Calu3 (cell line): Measurements from ENCODE around the gene ZC3H12D. TPM values are rescaled to one million over a fixed set of nuclear protein-coding genes. Genes with fewer than 3 reads are reported as not detected.
"Not testable (repeated sequence)": the region's sequence is repeated elsewhere in the genome, so short reads cannot be mapped to it uniquely, and the experiment has no call there.

Source experiments
- BruUV-seq: library from RNA; stranded (reverse); fragments of 400-500 nt; replicated peaks from 2 replicates; lab custom pipeline; 2021; lab: Mats Ljungman, UMichigan
- CTCF ChIA-PET: fragments of 300-600 bp; sonication (Branson Sonifier 250); formaldehyde crosslinking; loops from one replicate; lab custom pipeline; 2022; ENCODE audit warnings: antibody characterized with exemption; lab: Charles Lee
- DNase-seq: peaks from one replicate; pipeline ENCODE4 v3.0.0; 2022
- H3K27ac Mint-ChIP-seq: one replicate; pipeline ENCODE4 v1.8.0; 2022; ENCODE audit warnings: mixed read lengths; ENCODE audit not compliant: unreplicated experiment
- H3K27me3 Mint-ChIP-seq: one replicate; pipeline ENCODE4 v1.8.0; 2022; ENCODE audit warnings: mixed read lengths; ENCODE audit not compliant: unreplicated experiment
- H3K36me3 Mint-ChIP-seq: one replicate; pipeline ENCODE4 v1.8.0; 2022; ENCODE audit warnings: mild to moderate bottlenecking, moderate library complexity, mixed read lengths; ENCODE audit not compliant: insufficient read depth, unreplicated experiment
- H3K4me1 Mint-ChIP-seq: one replicate; pipeline ENCODE4 v1.8.0; 2022; ENCODE audit warnings: mild to moderate bottlenecking, low read depth, mixed read lengths; ENCODE audit not compliant: unreplicated experiment
- H3K4me3 Mint-ChIP-seq: one replicate; pipeline ENCODE4 v1.8.0; 2022; ENCODE audit warnings: mild to moderate bottlenecking, low read depth, moderate library complexity, mixed read lengths; ENCODE audit not compliant: unreplicated experiment
- H3K9me3 Mint-ChIP-seq: one replicate; pipeline ENCODE4 v1.8.0; 2022; ENCODE audit warnings: low read depth, mixed read lengths; ENCODE audit not compliant: unreplicated experiment
- intact Hi-C: fragments of 100-400 bp; cut with micrococcal nuclease; formaldehyde crosslinking; loops from one replicate; pipeline ENCODE4 v1.10.0; 2022; ENCODE audit not compliant: unreplicated experiment
- total RNA-seq: library from RNA; stranded (reverse); gene quantifications from 2 replicates; pipeline ENCODE4 v1.2.3, GENCODE V29; 2022
- TF ChIP-seq, protein P1 (sequence below): fragments of 200-600 bp; IDR thresholded peaks from one replicate; pipeline ENCODE4 v1.8.0; 2022; ENCODE audit warnings: antibody characterized with exemption; ENCODE audit not compliant: unreplicated experiment

Gene ZC3H12D
- total RNA-seq, 1 experiment from 2014 or later, result 0.05 TPM

DNA sequence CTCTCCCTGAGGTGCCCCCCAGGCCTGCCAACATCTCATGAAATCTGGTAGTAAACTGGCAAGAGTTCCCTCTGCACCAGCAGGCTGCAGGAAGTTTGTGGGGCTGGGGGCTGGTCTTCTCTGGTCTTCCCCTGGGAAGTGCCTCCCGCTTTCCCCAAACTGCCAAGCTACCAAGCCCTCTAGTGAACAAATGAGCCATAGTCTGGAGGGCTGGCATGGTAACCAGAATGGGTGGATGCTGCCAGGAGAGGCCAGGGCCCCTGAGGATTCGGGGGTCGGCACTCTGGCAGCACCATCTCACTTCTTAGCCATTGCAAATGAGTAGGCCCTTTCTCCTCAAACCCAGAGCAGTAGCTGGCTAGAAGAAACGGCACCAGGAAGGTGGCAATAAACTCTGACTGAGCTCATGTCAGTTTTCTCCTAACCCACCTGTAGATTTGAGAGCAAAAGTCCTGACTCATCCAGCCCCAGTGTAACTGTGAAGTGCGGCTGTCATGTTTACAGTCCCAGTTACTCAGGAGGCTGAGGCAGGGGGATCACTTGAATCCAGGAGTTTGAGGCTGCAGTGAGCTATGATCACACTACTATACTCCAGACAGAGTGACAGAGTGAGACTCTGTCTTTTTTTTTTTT is 35.9 kb downstream of the ZC3H12D start:
- DNase-seq, result no peak
- Mint-ChIP-seq H3K36me3 (peaks cover 4% of the 10 kb centered on the region), H3K27ac (no peak overlapping the region), H3K9me3 (no peaks in the 10 kb centered on the region), H3K4me3 (no peak overlapping the region), H3K27me3 (no peaks in the 10 kb centered on the region), H3K4me1 (no peaks in the 10 kb centered on the region)
- intact Hi-C loops, result no loop called here
- CTCF ChIA-PET, result no interaction called here
- BruUV-seq, result no TSS peak
- TF ChIP-seq, protein P1, sequence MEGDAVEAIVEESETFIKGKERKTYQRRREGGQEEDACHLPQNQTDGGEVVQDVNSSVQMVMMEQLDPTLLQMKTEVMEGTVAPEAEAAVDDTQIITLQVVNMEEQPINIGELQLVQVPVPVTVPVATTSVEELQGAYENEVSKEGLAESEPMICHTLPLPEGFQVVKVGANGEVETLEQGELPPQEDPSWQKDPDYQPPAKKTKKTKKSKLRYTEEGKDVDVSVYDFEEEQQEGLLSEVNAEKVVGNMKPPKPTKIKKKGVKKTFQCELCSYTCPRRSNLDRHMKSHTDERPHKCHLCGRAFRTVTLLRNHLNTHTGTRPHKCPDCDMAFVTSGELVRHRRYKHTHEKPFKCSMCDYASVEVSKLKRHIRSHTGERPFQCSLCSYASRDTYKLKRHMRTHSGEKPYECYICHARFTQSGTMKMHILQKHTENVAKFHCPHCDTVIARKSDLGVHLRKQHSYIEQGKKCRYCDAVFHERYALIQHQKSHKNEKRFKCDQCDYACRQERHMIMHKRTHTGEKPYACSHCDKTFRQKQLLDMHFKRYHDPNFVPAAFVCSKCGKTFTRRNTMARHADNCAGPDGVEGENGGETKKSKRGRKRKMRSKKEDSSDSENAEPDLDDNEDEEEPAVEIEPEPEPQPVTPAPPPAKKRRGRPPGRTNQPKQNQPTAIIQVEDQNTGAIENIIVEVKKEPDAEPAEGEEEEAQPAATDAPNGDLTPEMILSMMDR, result no peak

DNA sequence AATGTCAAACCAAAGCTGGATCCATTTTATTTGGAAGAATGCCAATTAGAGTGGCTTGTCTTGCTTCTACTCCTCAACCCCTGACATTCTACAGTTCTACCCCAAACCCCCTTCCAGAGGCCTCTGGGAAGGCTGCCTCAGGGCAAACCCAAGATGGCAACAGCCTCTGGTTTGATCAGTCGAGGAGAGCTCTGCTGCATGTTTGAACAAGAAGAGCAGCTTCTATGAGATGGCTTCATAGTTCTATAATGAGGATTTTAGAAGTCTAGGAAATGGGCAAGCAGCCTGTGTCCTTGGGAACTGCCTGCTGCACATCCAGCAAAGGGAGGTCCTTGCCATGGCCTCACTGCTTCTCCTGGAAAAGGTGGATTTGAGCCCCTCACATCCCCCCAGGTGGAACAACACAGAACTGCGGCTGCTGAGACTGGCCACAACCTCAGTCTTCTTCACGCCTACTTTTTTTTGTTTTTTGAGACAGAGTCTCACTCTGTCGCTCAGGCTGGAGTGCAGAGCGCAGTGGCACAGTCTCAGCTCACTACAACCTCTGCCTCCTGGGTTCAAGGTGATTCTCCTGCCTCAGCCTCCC is 37.9 kb downstream of the ZC3H12D start:
- Mint-ChIP-seq H3K27me3 (no peaks in the 10 kb centered on the region), H3K4me1 (no peaks in the 10 kb centered on the region), H3K4me3 (no peak overlapping the region), H3K36me3 (peaks cover 4% of the 10 kb centered on the region), H3K27ac (no peak overlapping the region), H3K9me3 (no peaks in the 10 kb centered on the region)
- intact Hi-C loops, result no loop called here
- TF ChIP-seq, protein P1, result no peak
- no TSS peak for BruUV-seq
- CTCF ChIA-PET, result interaction anchor here (0.8 kb wide), 1 partner anchor 84 kb away, joined by 6 read pairs; no protein-coding TSS in a partner anchor
- no peak for DNase-seq

DNA sequence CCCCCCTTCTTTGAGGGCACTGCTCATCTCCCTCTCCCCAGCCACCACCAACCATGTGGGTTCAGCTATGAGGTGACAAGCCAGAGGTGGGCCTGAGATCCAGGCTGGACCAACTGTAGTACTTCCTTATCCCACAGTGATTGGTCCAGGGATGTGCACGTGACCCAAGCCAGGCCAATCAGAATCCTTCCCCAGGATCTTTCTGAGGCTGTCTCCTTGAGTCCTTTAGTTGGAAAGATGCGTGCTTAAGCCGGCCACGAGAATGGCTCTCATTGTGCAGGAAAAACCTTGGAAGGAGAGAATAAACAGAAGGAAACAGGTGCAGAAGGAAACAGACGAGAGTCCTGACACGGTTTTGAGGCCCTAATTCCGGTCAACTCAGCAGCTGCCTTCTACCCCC is 39.2 kb downstream of the ZC3H12D start:
- Mint-ChIP-seq H3K27me3 (no peaks in the 10 kb centered on the region), H3K4me1 (no peaks in the 10 kb centered on the region), H3K36me3 (peaks cover 2% of the 10 kb centered on the region), H3K4me3 (no peak overlapping the region), H3K9me3 (no peaks in the 10 kb centered on the region), H3K27ac (no peak overlapping the region)
- CTCF ChIA-PET, result no interaction called here
- TF ChIP-seq, protein P1, result no peak
- no TSS peak for BruUV-seq
- no peak for DNase-seq
- intact Hi-C loops, result no loop called here

DNA sequence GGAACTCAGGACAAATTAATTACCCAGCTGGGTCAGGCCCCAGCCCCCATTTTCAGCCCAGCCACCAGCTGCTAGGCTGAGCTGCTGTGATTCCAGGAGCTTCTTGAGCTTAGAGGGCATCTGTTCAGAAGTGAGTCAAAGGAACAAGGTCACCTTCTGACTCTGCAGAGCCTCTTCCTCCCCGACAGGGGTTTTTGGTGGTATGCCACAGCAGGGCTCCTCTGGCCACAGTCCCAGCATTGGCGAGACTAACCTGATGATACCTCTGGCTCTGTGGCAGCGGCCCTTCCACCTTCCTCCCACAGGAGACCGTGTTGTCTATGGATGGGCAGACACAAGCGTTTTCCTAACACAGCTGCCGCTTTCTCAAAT is 39.7 kb downstream of the ZC3H12D start:
- no TSS peak for BruUV-seq
- H3K4me3 Mint-ChIP-seq, result no peak overlapping the region
- H3K27ac Mint-ChIP-seq, result no peak overlapping the region
- no peaks in the 10 kb centered on the region for H3K36me3 Mint-ChIP-seq
- no peaks in the 10 kb centered on the region for H3K4me1 Mint-ChIP-seq
- no peaks in the 10 kb centered on the region for H3K9me3 Mint-ChIP-seq
- TF ChIP-seq, protein P1, result no peak
- intact Hi-C loops, result no loop called here
- no peak for DNase-seq
- no peaks in the 10 kb centered on the region for H3K27me3 Mint-ChIP-seq
- CTCF ChIA-PET, result no interaction called here

DNA sequence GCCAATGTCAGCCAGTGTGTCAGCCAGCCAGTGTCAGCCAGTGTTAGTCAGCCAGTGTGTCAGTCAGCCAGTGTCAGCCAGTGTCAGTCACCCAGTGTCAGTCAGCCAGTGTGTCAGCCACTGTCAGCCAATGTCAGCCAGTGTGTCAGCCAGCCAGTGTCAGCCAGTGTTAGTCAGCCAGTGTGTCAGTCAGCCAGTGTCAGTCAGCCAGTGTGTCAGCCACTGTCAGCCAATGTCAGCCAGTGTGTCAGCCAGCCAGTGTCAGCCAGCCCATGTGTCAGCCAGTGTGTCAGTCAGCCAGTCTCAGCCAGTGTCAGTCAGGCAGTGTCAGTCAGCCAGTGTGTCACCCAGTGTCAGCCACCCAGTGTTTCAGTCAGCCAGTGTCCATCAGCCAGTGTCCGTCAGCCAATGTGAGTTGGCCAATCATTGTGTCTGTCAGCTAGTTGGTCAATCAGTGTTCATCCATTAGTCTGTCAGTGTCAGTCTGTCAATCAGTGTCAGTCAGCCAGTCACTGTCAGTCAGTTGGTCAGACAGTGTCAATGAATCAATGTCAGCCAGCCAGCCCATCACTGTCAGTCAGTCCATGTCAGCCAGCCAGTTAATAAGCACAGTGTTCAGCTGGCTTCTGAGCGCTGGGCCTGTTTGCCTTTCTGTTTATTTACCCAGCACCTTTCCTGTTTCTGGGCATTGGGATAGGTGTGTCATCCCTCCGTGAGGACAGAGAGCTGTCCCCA is 40.3 kb downstream of the ZC3H12D start:
- H3K4me3 Mint-ChIP-seq, DNase-seq, CTCF ChIA-PET, H3K9me3 Mint-ChIP-seq, H3K36me3 Mint-ChIP-seq, BruUV-seq, H3K27me3 Mint-ChIP-seq, H3K27ac Mint-ChIP-seq, intact Hi-C loops, H3K4me1 Mint-ChIP-seq: not testable (repeated sequence)
